Right renal pelvis (tissue), 4 donors: ENCODE measurements around the gene MAPT. TPM values are rescaled to one million over a fixed set of nuclear protein-coding genes. Genes with fewer than 3 reads are reported as not detected.
"Not testable (repeated sequence)": the region's sequence is repeated elsewhere in the genome, so short reads cannot be mapped to it uniquely, and the experiment has no call there.

ENCODE experiments used
- DNase-seq, 4 donors: peaks; one replicate each; pipeline ENCODE4 v3.0.0-alpha.2; 2013; ENCODE audit warnings: low read depth in 4 of 4, low spot score in 3 of 4, missing footprints in 1 of 4
- polyA plus RNA-seq, 4 donors: library from polyadenylated mRNA; unstranded; fragments of 120-200 nt; gene quantifications; one replicate each; pipeline ENCODE4 v1.2.1, GENCODE V29; 2013; ENCODE audit not compliant: insufficient read length in 4 of 4

Gene MAPT
- polyA plus RNA-seq, 4 donors = 8.8 to 12.7 (median 10.3) TPM

GRCh38 chr17:45923511-45924268, 29.3 kb downstream of the MAPT start:
- DNase-seq = no peak

DNA sequence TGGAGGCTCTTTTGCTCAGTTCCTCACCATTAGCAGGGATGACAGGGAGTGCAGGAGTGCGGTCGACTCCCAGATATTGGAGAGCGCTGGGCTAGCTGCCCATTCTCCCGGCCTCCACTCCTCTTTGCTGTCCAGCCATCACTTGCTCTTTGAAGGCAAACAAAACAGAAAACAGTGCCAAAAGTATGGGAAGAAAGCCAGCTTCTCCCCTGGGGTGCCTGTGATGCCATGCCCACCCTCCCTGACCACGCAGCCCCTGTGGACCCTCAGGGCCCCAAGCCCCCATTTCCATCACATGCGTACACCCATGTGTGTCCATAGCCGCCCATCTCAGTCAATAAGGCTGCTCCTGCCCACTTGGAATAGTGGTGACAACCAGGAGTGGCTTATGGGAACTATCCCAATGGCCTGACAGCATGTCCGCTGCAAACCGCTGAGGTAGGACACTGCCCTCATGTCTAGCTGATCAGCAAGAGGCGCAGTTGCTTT, 30.0 kb downstream of the MAPT start:
- DNase-seq = no peak

GRCh38 chr17:45925311-45925710, 31.0 kb downstream of the MAPT start:
- peak in 1 of 4 donors; percentile 58 for DNase-seq

GRCh38 chr17:45927247-45927646, 32.9 kb downstream of the MAPT start:
- no peak for DNase-seq

GRCh38 chr17:45929344-45929743, 35.0 kb downstream of the MAPT start:
- DNase-seq = no peak

DNA sequence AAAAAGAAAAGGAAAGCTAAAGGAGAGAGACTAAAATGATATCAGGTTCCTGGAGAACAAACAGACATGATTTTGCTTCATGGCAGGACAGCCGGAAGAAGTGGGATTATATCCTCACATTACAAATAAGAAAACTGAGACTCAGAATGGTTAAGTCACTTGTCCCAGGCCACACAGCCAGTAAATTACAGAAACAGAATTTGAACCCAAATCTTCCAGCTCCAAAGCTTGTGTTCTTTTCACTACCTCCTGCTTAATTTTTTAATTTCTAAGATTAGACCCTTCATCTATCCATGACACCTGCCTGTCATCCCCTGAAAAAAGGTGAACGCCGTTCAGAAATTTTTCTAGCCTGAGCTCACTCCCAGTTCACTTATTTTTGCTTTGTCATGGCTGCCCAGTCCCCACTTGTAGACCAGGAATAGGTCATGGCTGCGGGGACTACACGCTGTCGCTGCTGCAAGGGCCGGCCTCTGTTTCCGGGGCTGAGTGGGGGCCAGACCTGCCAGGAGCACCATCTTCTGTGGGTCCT, 36.1 kb downstream of the MAPT start:
- DNase-seq = no peak

GRCh38 chr17:45931677-45932076, 37.3 kb downstream of the MAPT start:
- no peak for DNase-seq

DNA sequence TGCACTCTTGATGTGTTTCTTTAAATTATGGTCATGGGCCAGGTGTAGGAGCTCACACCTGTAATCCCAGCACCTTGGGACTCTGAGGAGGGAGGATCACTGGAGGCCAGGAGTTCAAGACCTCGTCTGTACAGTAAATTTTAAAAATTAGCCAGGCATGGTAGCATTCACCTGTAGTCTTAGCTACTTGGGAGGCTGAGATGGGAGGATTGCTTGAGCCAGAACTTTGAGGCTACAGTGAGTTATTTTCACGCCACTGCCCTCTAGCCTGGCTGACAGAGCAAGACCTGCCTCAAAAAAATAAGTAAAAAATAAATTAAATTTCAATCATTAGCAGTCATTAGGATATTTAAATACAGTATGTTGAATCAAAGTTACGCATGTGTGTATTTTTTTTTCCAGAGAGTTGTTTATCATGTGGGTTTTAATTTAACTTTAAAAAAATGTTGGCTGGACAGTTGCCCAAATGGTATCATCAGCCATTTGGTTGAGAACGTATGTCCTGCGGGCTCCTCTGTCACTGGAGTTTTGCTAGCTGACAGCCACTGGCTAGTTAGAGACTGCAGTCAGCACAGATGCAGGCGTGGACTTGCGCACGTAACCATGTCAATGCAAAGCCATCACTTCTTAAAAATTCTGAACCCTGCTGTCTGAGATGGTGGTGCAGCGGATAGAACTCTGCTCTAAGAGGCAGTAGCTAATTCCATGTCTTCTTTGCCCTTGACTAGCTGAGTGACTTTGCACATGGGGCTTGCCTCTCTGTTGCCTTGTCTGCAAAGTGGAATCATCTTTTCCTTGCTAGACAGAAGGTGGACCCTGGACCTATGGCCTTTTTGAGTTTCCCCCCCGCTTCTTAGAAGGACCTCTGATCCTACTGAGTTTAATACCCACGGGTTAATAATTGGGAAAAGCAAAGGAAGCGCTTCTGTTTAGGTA, 40.0 kb downstream of the MAPT start:
- no peak for DNase-seq

DNA sequence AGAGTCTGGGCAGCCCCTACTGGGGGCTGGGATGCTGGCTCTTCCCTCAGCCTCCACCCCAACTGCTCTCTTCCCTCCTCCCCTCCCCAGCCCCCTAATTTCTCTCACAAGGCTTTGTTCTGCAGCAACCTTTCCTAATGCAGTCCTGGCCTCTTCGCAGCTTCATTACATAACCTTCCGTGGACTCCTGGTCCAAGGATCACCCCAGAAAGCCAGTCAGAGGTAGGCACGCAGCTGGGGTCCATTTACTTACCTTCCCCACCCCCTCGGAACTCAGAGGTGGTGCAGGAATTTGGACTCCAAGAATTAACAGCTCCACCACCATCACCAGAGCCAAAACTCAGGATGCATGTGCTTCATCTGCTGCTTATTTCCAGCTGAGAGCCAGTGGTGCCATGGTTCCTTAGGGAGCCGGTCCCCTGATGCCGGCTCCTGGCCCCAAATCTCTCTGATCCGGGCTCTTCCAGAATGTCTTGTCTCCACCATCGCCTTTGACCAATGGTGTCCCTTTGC, 40.9 kb downstream of the MAPT start:
- DNase-seq = no peak

DNA sequence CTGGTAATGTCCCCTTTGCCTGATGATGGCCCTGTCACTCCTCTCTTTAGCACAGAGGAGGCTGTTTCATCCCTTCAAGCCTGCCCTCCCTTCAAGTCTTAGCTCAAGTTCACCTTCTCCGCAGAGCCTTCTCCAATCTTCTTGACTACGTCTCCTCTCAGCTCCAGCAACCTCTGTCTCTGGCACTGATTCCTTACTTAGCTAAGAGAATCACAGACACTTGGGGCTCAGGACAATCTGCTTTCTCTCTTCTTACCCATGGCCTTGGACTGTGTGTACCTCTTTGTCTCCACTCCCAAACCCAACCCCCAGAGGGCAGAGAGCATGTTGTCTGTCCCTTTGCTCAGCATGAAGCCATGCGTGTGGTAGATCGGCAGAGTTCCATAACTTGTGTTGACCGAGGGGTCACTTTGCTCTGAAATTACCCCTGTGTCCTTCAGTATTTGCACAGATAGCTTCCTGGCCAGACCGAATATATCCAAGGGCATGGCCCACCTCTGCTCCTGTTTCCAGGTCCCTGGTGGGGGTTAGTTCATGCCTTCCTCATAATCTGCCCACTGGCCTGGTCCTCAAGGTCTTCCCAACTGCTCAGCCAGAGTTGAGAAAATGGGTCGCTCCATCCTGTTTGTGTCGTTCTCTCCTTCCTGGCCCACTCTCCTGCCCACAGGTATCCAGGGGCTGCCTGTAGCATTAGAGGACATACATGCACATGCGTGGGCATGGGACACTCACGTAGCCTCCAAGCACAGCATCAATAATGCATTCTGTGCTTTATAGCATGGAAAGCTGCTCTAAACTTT, 41.6 kb downstream of the MAPT start:
- DNase-seq = no peak

GRCh38 chr17:45936610-45937009, 42.3 kb downstream of the MAPT start:
- DNase-seq = no peak

GRCh38 chr17:45937186-45937585, 42.8 kb downstream of the MAPT start:
- DNase-seq = not testable (repeated sequence)

GRCh38 chr17:45939395-45939794, 45.0 kb downstream of the MAPT start:
- DNase-seq = no peak

DNA sequence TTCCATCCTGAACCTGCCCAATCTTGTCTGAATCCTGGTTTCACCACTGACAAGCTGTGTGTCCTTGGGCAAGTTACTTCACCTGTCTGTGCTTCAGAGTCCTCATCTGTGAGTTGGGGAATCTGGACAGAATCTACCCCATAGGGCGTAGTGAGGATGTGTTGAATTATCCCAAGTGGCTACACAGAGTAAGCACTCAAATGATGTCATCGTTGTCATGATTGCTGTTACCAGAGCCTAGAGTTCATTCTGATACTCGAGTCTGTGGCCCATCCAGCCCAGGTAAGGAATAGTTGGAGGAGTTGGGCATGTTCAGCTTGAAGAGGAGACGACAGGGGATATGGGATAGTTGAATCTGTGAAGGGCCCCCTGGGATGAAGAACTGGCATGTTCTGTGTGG, 45.9 kb downstream of the MAPT start:
- no peak for DNase-seq

DNA sequence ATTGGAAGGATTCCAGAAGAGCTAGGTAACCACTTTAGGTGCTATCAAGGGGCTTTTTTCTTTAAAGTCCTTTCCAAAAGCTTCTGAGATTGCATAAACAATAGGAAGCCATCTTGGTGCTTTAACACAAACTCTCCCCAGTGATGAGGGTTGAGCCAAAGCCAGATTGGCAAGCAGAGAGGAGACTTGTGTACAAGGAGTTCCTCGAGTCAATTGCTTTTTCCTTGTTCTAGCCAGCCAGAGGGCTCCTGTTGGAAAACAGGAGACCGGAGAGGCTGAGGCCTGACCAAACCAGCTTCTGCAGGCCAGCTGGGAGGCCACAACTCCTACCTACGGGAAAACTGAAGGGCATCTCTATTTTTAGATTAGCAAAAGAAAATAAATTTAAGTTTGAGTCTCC, 46.5 kb downstream of the MAPT start:
- DNase-seq = no peak

DNA sequence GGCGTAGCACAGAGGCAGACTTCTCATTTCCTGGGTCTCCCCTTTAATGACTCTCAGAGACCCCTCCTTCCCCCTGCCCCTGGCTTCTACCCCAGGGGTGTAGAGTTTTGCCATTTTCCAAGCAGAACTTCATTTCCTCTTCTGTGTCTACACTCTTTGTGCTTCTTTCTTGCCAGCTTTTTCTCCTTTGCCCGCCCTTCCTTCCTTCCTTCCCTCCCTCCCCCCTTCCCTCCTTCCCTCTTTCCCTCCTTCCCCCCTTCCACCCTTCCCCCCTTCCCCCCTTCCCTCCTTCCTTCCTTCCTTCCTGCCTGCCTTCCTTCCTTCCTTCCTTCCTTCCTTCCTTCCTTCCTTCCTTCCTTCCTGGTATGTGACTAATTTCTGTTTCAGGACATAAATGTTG, 47.0 kb downstream of the MAPT start:
- no peak for DNase-seq

DNA sequence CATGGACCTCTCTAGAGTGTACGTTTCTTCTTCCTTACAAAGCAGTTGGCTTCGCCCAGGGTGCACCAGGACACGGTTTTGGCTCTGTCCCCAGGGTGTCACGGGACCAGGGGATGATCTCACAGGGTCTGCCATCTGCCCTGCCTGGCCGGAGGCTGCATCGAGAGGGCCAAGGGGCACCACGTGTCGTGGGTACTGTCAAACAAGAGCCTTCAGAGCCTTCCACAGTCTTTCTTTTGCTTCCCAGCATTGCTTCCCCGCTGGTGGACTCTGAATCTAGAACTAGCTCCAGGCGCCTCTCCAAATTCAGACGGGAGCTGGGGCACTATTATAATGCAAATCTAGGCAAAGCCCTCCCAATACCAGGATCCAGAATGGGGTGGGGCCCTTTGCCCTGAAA, 47.9 kb downstream of the MAPT start:
- no peak for DNase-seq

GRCh38 chr17:45946841-45947256, 52.5 kb downstream of the MAPT start:
- DNase-seq = no peak

DNA sequence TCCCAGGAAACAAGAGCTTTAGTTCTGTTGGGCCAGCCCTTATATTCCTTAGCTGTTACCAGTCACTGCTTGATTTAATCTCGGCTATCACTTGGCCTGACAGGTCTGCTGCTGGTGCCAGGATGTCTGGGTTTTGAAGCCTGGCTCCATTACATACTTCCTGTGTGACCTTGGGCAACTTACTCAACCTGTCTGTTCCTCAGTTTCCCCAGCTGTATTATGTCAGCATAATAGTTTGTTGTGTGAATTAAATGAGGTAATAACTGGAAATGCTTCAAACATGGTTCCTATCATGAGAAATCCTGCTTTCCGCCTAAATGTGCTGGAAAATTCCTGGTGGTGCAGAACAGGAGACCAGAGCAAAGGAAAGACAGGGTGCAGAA, 54.1 kb downstream of the MAPT start:
- no peak for DNase-seq

DNA sequence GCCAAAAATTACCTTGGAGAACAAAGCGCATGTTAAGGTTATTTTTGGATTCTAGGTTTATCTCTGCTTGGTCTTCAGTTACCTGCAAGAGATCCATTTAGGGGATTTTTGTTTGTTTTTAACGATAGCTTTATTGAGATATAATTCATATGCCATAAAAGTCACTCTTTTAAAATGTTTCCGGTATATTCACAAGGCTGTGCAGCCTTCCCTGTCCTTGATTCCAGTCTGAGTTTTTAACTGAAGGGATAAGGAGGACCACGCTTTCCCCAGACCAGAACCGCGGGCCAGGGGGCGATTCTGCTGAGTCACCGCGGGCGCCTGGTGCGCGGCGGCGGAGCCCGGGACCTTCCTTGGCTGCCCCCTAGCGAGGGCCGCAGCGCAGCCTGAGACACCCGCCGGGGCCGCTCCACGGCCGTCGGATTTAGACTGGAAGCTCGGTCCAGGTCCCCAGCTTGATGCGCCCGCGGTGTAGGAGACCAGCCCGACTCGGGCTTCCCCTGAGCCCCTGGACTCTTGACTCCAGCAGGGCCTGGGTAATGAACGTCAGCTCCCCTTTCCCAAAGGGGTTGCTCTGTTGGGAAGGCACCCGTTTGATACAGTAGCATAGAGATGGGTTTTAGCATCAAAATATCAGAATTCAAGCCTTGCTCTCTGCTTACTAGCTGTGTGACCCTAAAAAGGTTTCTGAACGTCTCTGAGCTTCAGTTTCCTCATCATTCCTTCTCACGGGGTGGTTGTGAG, 54.7 kb downstream of the MAPT start:
- peak; percentile 27 to 52 (median 46) for DNase-seq
